GM23248 (cell line): Measurements from ENCODE around the gene SAMD14. TPM values are rescaled to one million over a fixed set of nuclear protein-coding genes. Genes with fewer than 3 reads are reported as not detected.

Source experiments
- DNase-seq: peaks from one replicate; pipeline ENCODE4 v3.0.0-alpha.2; 2015
- H2AFZ ChIP-seq: fragments of 200-600 bp; sonication (generic); 2 replicates; pipeline ENCODE4 v1.6.1; 2016; ENCODE audit warnings: antibody characterized with exemption
- H3F3A ChIP-seq: fragments of 200-600 bp; sonication (generic); 2 replicates; pipeline ENCODE4 v1.6.1; 2016; ENCODE audit warnings: mild to moderate bottlenecking, antibody characterized with exemption, mixed run types; ENCODE audit not compliant: insufficient read depth
- H3K27ac ChIP-seq: fragments of 200-600 bp; sonication (generic); 2 replicates; pipeline ENCODE4 v1.5.1; 2016; ENCODE audit warnings: mild to moderate bottlenecking
- H3K27me3 ChIP-seq: fragments of 200-600 bp; sonication (generic); replicated peaks from 2 replicates; pipeline ENCODE4 v1.6.1; 2016; ENCODE audit warnings: mild to moderate bottlenecking; ENCODE audit not compliant: insufficient read depth
- H3K36me3 ChIP-seq: fragments of 200-600 bp; sonication (generic); 2 replicates; pipeline ENCODE4 v1.6.1; 2016; ENCODE audit warnings: low read depth, mild to moderate bottlenecking
- H3K4me1 ChIP-seq: fragments of 200-600 bp; sonication (generic); 2 replicates; pipeline ENCODE4 v1.6.1; 2016; ENCODE audit warnings: mild to moderate bottlenecking; ENCODE audit not compliant: insufficient read depth
- H3K4me2 ChIP-seq: fragments of 200-600 bp; sonication (generic); one replicate; pipeline ENCODE4 v1.6.1; 2016; ENCODE audit warnings: mild to moderate bottlenecking; ENCODE audit not compliant: unreplicated experiment
- H3K4me3 ChIP-seq: fragments of 200-600 bp; sonication (generic); 2 replicates; pipeline ENCODE4 v1.5.1; 2016; ENCODE audit warnings: mild to moderate bottlenecking
- H3K79me2 ChIP-seq: fragments of 200-600 bp; sonication (generic); 2 replicates; pipeline ENCODE4 v1.6.1; 2016; ENCODE audit warnings: mild to moderate bottlenecking; ENCODE audit not compliant: insufficient read depth
- H3K9ac ChIP-seq: fragments of 200-600 bp; sonication (generic); 2 replicates; pipeline ENCODE4 v1.6.1; 2016; ENCODE audit warnings: mild to moderate bottlenecking
- H3K9me2 ChIP-seq: fragments of 200-600 bp; sonication (generic); 2 replicates; pipeline ENCODE4 v1.6.1; 2016; ENCODE audit warnings: mixed run types, mild to moderate bottlenecking, moderate library complexity; ENCODE audit not compliant: insufficient read depth
- H3K9me3 ChIP-seq: fragments of 200-600 bp; sonication (generic); one replicate; pipeline ENCODE4 v1.6.1; 2017; ENCODE audit warnings: low read depth
- H4K20me1 ChIP-seq: fragments of 200-600 bp; sonication (generic); 2 replicates; pipeline ENCODE4 v1.6.0; 2016; ENCODE audit not compliant: insufficient read depth
- EZH2 ChIP-seq: fragments of 200-600 bp; sonication (generic); IDR thresholded peaks from 2 replicates; pipeline ENCODE4 v1.6.1; 2018; ENCODE audit warnings: antibody characterized with exemption, mild to moderate bottlenecking; ENCODE audit not compliant: insufficient read depth, poor library complexity, severe bottlenecking
- EZH2phosphoT487 ChIP-seq: fragments of 200-600 bp; sonication (generic); IDR thresholded peaks from 2 replicates; pipeline ENCODE4 v1.6.1; 2018; ENCODE audit warnings: antibody characterized with exemption, moderate library complexity, mild to moderate bottlenecking, low read depth; ENCODE audit not compliant: insufficient read depth
- WGBS, 2 experiments: methylation state at CpG; one replicate each; pipeline ENCODE4 v1.1.6; 2015 to 2017; ENCODE audit warnings: low lambda C conversion rate in 2 of 2, low coverage in 1 of 2; ENCODE audit errors: missing lambda C conversion rate in 2 of 2; 5-methylcytosine and 5-hydroxymethylcytosine counted together
- in situ Hi-C: fragments of 300-500 bp; cut with MboI; formaldehyde crosslinking; loops from 2 replicates; pipeline ENCODE4 v1.15.0; 2020
- polyA plus RNA-seq: library from polyadenylated mRNA; unstranded; fragments of >200 nt; fragmentation: Nextera tagmentation; extraction: Ambion mirVana; gene quantifications from 2 replicates; pipeline ENCODE4 v1.2.1, GENCODE V29; 2016
- total RNA-seq: library from RNA; depleted of rRNA; stranded (reverse); fragments of >200 nt; shearing (Covaris generic); gene quantifications from 2 replicates; pipeline ENCODE4 v1.2.3, GENCODE V29; 2014

The SAMD14 gene
- total and polyA plus RNA-seq, 2 experiments from 2014 or later, result 1.3 to 3.0 TPM

- Histone ChIP-seq H3K4me2 (no peak overlapping the region), H3K9ac (no peak overlapping the region), H3F3A (peaks cover 50% of the 10 kb centered on the region), H3K4me3 (no peak overlapping the region), H3K9me3 (no peaks in the 10 kb centered on the region), H3K79me2 (peaks cover 7% of the 10 kb centered on the region; the same call in 1 of the 2 replicates), H3K4me1 (no peaks in the 10 kb centered on the region), H3K36me3 (peaks cover 32% of the 10 kb centered on the region; the same call in 1 of the 2 replicates), H3K27ac (no peak overlapping the region), H2AFZ (no peak overlapping the region), H4K20me1 (no peaks in the 10 kb centered on the region), H3K27me3 (no peaks in the 10 kb centered on the region), H3K9me2 (no peaks in the 10 kb centered on the region)
- no peak for TF ChIP-seq EZH2phosphoT487
- no peak for TF ChIP-seq EZH2
- DNase-seq, result no peak
- in situ Hi-C loops, result loop anchor here (10.0 kb wide), 1 partner anchor 203 kb away; no protein-coding TSS in a partner anchor
- 95 to 100% methylated on average over 2 of the region's 2 CpGs for WGBS, 2 experiments
Measured at GRCh38 chr17:50091918-50092285, 38.1 kb downstream of the SAMD14 start.

GRCh38 chr17:50090971-50091917 is 38.7 kb downstream of the SAMD14 start:
- Histone ChIP-seq H3K4me2 (no peak overlapping the region), H3F3A (peaks cover 55% of the 10 kb centered on the region), H3K4me1 (no peaks in the 10 kb centered on the region), H3K9me3 (no peaks in the 10 kb centered on the region), H2AFZ (no peak overlapping the region), H3K27ac (no peak overlapping the region), H3K79me2 (peaks cover 7% of the 10 kb centered on the region; the same call in 1 of the 2 replicates), H3K27me3 (no peaks in the 10 kb centered on the region), H3K36me3 (peaks cover 32% of the 10 kb centered on the region; the same call in 1 of the 2 replicates), H3K9ac (no peak overlapping the region), H3K4me3 (no peak overlapping the region), H3K9me2 (no peaks in the 10 kb centered on the region), H4K20me1 (no peaks in the 10 kb centered on the region)
- in situ Hi-C loops, result loop anchor here (10.0 kb wide), 1 partner anchor 204 kb away; no protein-coding TSS in a partner anchor
- WGBS, 2 experiments, result 75 to 76% methylated on average over 15 of the region's 15 CpGs
- DNase-seq, result no peak
- TF ChIP-seq EZH2phosphoT487, result no peak
- TF ChIP-seq EZH2, result no peak

GRCh38 chr17:50090071-50090470 is 39.9 kb downstream of the SAMD14 start:
- Histone ChIP-seq H3K4me2 (no peak overlapping the region), H3K9ac (no peak overlapping the region), H3K9me2 (no peaks in the 10 kb centered on the region), H3K4me1 (no peaks in the 10 kb centered on the region), H3K4me3 (no peak overlapping the region), H3K36me3 (peaks cover 36% of the 10 kb centered on the region; the same call in 1 of the 2 replicates), H3K27me3 (no peaks in the 10 kb centered on the region), H3F3A (peaks cover 59% of the 10 kb centered on the region), H3K79me2 (no peaks in the 10 kb centered on the region; the same call in 1 of the 2 replicates), H4K20me1 (no peaks in the 10 kb centered on the region), H3K9me3 (no peaks in the 10 kb centered on the region), H3K27ac (no peak overlapping the region), H2AFZ (no peak overlapping the region)
- TF ChIP-seq EZH2 (no peak), EZH2phosphoT487 (no peak)
- WGBS, 2 experiments, result 94 to 97% methylated on average over 6 of the region's 6 CpGs
- no peak for DNase-seq
- in situ Hi-C loops, result loop anchor here (10.0 kb wide), 1 partner anchor 205 kb away; no protein-coding TSS in a partner anchor

- H3K9ac ChIP-seq, result no peak overlapping the region
- TF ChIP-seq EZH2phosphoT487 (no peak), EZH2 (no peak)
- H4K20me1 ChIP-seq, result no peaks in the 10 kb centered on the region
- H3K4me1 ChIP-seq, result no peaks in the 10 kb centered on the region
- H2AFZ ChIP-seq, result no peak overlapping the region
- no peak overlapping the region for H3K4me2 ChIP-seq
- H3K4me3 ChIP-seq, result no peak overlapping the region
- H3K9me3 ChIP-seq, result no peaks in the 10 kb centered on the region
- no peaks in the 10 kb centered on the region for H3K9me2 ChIP-seq
- in situ Hi-C loops, result loop anchor here (10.0 kb wide), 1 partner anchor 64 kb away; no protein-coding TSS in a partner anchor
- H3K27me3 ChIP-seq, result no peaks in the 10 kb centered on the region
- WGBS, 2 experiments, result 93 to 95% methylated on average over 24 to 25 of the region's 25 CpGs
- H3K27ac ChIP-seq, result no peak overlapping the region
- H3K36me3 ChIP-seq, result peaks cover 42% of the 10 kb centered on the region; the same call in 1 of the 2 replicates
- peaks cover 61% of the 10 kb centered on the region for H3F3A ChIP-seq
- DNase-seq, result no peak
- no peaks in the 10 kb centered on the region; the same call in 1 of the 2 replicates for H3K79me2 ChIP-seq
Measured at GRCh38 chr17:50088952-50089825, 40.8 kb downstream of the SAMD14 start.
